Mucosa of descending colon (tissue), 3 donors: ENCODE measurements around the gene ANKRD11. TPM values are rescaled to one million over a fixed set of nuclear protein-coding genes. Genes with fewer than 3 reads are reported as not detected.

Experiments
- ATAC-seq: fragments of 200-7000 bp; cut with Tn5 transposase; one replicate; pipeline ENCODE4 v1.9.1; 2020; ENCODE audit warnings: mild to moderate bottlenecking, moderate library complexity
- DNase-seq, 3 donors: peaks; one replicate each; pipeline ENCODE4 v3.0.0-alpha.2; 2020
- H3K36me3 ChIP-seq: fragments of 200-600 bp; one replicate; pipeline ENCODE4 v1.8.0; 2021; ENCODE audit warnings: low read depth, mild to moderate bottlenecking
- H3K4me1 ChIP-seq: fragments of 200-600 bp; one replicate; pipeline ENCODE4 v1.8.0; 2021; ENCODE audit warnings: low read depth, mild to moderate bottlenecking
- H3K4me3 ChIP-seq: fragments of 200-600 bp; one replicate; pipeline ENCODE4 v1.8.0; 2021; ENCODE audit warnings: mild to moderate bottlenecking
- H3K9me3 ChIP-seq: fragments of 200-600 bp; one replicate; pipeline ENCODE4 v1.8.0; 2021; ENCODE audit warnings: mild to moderate bottlenecking
- intact Hi-C, 2 donors: fragments of 100-400 bp; cut with DNase I in 1 of 2; cut with micrococcal nuclease in 1 of 2; formaldehyde crosslinking; loops; one replicate each; pipeline versions ENCODE4 v1.11.0 to v1.11.1; 2022; cut with DNase I, micrococcal nuclease
- total RNA-seq, 3 donors: library from RNA; stranded (reverse); fragmentation: NEBNext Ultra II Directional in 2 of 3; extraction: Animal tissue kit (Norgen Biotek cat#: 25700) in 2 of 3; gene quantifications; one replicate each; pipeline versions ENCODE4 v1.2.1 to v1.2.4, GENCODE V29; 2021 to 2023
- TF ChIP-seq, protein P1 (sequence below): fragments of 200-600 bp; IDR thresholded peaks from one replicate; pipeline ENCODE4 v1.8.0; 2022; ENCODE audit warnings: antibody characterized with exemption, mild to moderate bottlenecking
- donor health status: DM: no; HTN: no; CAD: no; lungs with moderate emphysema.
- donor health status: DM: no; HTN: no; CAD: no.
- donor health status: DM: no; HTN: yes; CAD: no.

Gene ANKRD11
- total RNA-seq, 3 donors from 2014 or later = 125 to 127 (median 127) TPM

GRCh38 chr16:89273741-89274472, 216.5 kb downstream of the ANKRD11 start:
- ATAC-seq (no peak), DNase-seq (peak in 1 of 3 donors; percentile 38)
- intact Hi-C loops = no loop called here
- H3K4me3 ChIP-seq = no peak overlapping the region
- TF ChIP-seq, protein P1, sequence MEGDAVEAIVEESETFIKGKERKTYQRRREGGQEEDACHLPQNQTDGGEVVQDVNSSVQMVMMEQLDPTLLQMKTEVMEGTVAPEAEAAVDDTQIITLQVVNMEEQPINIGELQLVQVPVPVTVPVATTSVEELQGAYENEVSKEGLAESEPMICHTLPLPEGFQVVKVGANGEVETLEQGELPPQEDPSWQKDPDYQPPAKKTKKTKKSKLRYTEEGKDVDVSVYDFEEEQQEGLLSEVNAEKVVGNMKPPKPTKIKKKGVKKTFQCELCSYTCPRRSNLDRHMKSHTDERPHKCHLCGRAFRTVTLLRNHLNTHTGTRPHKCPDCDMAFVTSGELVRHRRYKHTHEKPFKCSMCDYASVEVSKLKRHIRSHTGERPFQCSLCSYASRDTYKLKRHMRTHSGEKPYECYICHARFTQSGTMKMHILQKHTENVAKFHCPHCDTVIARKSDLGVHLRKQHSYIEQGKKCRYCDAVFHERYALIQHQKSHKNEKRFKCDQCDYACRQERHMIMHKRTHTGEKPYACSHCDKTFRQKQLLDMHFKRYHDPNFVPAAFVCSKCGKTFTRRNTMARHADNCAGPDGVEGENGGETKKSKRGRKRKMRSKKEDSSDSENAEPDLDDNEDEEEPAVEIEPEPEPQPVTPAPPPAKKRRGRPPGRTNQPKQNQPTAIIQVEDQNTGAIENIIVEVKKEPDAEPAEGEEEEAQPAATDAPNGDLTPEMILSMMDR = no peak
- peaks cover 6% of the 10 kb centered on the region for H3K4me1 ChIP-seq
- no peaks in the 10 kb centered on the region for H3K9me3 ChIP-seq
- peaks cover 10% of the 10 kb centered on the region for H3K36me3 ChIP-seq

DNA sequence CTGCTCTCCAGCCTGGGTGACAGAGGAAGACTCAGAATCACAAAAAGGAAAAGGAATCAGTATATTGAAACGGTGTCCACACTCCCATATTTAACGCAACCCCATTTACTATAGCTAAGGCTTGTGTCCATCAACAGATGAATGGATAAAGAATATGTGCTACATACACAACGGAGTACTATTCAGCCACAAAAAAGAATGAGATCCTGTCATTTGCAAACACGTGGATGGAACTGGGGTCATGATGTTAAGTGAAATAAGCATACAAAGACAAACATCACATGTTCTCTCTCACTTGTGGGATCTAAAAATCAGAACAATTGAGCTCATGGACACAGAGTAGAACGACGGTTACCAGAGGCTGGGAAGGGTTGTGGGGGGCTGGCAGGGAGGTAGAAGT, 217.7 kb downstream of the ANKRD11 start:
- intact Hi-C loops = no loop called here
- TF ChIP-seq, protein P1 = no peak
- Histone ChIP-seq H3K36me3 (peaks cover 10% of the 10 kb centered on the region), H3K4me1 (peaks cover 6% of the 10 kb centered on the region), H3K4me3 (no peak overlapping the region), H3K9me3 (no peaks in the 10 kb centered on the region)
- DNase-seq (no peak), ATAC-seq (no peak)

- Histone ChIP-seq H3K9me3 (no peaks in the 10 kb centered on the region), H3K4me3 (no peak overlapping the region), H3K36me3 (peaks cover 10% of the 10 kb centered on the region), H3K4me1 (peaks cover 6% of the 10 kb centered on the region)
- TF ChIP-seq, protein P1 = no peak
- intact Hi-C loops = no loop called here
- ATAC-seq (no peak), DNase-seq (peak in 1 of 3 donors; percentile 40)
Observed at GRCh38 chr16:89270666-89271345, 219.6 kb downstream of the ANKRD11 start.

DNA sequence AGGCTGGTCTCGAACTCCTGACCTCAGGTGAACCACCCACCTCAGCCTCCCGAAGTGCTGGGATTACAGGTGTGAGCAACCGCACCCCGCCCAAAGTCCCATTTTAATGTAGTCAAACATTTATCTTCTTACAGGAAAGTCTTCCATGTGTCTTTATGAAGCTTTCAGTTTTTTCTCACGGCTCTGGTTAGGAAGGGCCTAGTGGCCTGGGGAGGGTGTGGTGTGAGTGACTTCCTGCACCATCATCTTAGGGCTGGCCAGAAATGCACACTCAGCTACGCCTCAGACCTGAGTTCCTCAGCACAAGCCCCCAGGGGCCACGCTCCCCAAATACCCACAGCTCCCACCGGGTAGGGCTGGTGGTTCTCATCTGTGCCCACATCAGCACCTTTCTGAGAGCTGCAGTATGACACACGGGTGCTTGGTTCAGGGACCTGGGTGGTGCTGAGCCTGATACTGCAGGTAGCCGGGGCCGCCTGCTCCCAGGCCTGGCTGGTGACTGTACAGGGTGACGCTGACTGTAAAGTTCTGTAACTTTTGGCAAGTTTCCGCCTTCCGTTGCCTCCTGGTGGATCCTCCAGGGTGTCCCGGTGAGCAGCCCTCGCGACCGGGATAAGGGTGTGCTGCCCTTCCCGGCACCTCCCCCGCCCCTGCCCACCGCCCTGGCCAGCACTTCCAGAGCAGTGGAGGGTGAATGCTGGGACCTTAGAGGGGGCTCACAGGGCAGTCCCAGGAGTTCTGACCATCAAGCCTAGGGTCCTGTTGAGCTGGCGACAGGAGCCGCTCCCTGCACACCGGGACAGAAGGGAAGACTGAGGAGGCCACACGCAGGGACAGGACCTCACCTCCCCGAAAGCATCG, 220.3 kb downstream of the ANKRD11 start:
- ATAC-seq (peak; percentile 77), DNase-seq (peak in 1 of 3 donors; percentile 49)
- Histone ChIP-seq H3K36me3 (peaks cover 10% of the 10 kb centered on the region), H3K4me1 (peaks cover 6% of the 10 kb centered on the region), H3K9me3 (no peaks in the 10 kb centered on the region), H3K4me3 (no peak overlapping the region)
- TF ChIP-seq, protein P1 = no peak
- intact Hi-C loops = no loop called here

GRCh38 chr16:89268987-89269735, 221.2 kb downstream of the ANKRD11 start:
- H3K9me3 ChIP-seq = no peaks in the 10 kb centered on the region
- H3K4me1 ChIP-seq = peaks cover 6% of the 10 kb centered on the region
- DNase-seq (peak in 1 of 3 donors; percentile 37), ATAC-seq (peak; percentile 42)
- peaks cover 3% of the 10 kb centered on the region for H3K36me3 ChIP-seq
- TF ChIP-seq, protein P1 = no peak
- intact Hi-C loops = no loop called here
- no peak overlapping the region for H3K4me3 ChIP-seq
